HL-60 (cell line): Measurements from ENCODE around the gene ADIRF.

Experiments
- GABPA ChIP-seq: IDR thresholded peaks from 2 replicates; pipeline ENCODE4 v1.6.1; 2012; ENCODE audit warnings: low read depth
- POLR2AphosphoS5 ChIP-seq: IDR thresholded peaks from 2 replicates; pipeline ENCODE4 v1.6.1; 2012; ENCODE audit warnings: low read depth
- SPI1 ChIP-seq: IDR thresholded peaks from 2 replicates; pipeline ENCODE4 v1.6.1; 2012; ENCODE audit warnings: low read depth, mild to moderate bottlenecking, borderline replicate concordance
- TF ChIP-seq, protein P1 (sequence below): IDR thresholded peaks from one replicate; pipeline ENCODE4 v1.5.1; 2011; ENCODE audit warnings: low read length, control low read depth, inconsistent platforms; ENCODE audit not compliant: insufficient read depth
- TF ChIP-seq, protein P2 (sequence below): IDR thresholded peaks from 2 replicates; pipeline ENCODE4 v1.6.1; 2012; ENCODE audit warnings: low read depth; ENCODE audit not compliant: insufficient replicate concordance

DNA sequence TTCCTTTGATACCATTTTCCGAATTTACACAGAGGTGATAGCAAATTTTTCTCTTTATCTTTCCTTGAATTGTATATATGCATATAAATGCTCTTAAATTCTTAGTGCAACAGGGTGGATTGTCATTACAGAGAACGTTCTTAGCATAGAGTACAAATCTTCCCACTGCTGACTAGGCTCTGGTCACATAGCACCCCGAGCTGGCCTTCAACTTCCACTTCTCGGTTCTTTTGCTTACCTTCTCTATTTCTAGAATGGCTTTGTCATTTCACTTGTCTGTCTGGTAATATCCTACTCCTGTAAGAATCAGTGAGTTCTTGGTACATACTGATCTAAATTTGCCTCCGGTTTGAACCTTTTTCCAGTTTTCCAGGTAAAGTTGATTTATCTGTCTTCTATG, 13.4 kb downstream of the ADIRF start:
- TF ChIP-seq, protein P1, sequence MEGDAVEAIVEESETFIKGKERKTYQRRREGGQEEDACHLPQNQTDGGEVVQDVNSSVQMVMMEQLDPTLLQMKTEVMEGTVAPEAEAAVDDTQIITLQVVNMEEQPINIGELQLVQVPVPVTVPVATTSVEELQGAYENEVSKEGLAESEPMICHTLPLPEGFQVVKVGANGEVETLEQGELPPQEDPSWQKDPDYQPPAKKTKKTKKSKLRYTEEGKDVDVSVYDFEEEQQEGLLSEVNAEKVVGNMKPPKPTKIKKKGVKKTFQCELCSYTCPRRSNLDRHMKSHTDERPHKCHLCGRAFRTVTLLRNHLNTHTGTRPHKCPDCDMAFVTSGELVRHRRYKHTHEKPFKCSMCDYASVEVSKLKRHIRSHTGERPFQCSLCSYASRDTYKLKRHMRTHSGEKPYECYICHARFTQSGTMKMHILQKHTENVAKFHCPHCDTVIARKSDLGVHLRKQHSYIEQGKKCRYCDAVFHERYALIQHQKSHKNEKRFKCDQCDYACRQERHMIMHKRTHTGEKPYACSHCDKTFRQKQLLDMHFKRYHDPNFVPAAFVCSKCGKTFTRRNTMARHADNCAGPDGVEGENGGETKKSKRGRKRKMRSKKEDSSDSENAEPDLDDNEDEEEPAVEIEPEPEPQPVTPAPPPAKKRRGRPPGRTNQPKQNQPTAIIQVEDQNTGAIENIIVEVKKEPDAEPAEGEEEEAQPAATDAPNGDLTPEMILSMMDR, result no peak
- TF ChIP-seq POLR2AphosphoS5 (no peak), GABPA (no peak), SPI1 (no peak)
- TF ChIP-seq, protein P2, sequence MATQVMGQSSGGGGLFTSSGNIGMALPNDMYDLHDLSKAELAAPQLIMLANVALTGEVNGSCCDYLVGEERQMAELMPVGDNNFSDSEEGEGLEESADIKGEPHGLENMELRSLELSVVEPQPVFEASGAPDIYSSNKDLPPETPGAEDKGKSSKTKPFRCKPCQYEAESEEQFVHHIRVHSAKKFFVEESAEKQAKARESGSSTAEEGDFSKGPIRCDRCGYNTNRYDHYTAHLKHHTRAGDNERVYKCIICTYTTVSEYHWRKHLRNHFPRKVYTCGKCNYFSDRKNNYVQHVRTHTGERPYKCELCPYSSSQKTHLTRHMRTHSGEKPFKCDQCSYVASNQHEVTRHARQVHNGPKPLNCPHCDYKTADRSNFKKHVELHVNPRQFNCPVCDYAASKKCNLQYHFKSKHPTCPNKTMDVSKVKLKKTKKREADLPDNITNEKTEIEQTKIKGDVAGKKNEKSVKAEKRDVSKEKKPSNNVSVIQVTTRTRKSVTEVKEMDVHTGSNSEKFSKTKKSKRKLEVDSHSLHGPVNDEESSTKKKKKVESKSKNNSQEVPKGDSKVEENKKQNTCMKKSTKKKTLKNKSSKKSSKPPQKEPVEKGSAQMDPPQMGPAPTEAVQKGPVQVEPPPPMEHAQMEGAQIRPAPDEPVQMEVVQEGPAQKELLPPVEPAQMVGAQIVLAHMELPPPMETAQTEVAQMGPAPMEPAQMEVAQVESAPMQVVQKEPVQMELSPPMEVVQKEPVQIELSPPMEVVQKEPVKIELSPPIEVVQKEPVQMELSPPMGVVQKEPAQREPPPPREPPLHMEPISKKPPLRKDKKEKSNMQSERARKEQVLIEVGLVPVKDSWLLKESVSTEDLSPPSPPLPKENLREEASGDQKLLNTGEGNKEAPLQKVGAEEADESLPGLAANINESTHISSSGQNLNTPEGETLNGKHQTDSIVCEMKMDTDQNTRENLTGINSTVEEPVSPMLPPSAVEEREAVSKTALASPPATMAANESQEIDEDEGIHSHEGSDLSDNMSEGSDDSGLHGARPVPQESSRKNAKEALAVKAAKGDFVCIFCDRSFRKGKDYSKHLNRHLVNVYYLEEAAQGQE, result no peak
